Esophagus mucosa (tissue), 1 donor: ENCODE measurements around the gene B4GALT6. TPM values are rescaled to one million over a fixed set of nuclear protein-coding genes. Genes with fewer than 3 reads are reported as not detected.

ENCODE experiments used
- ATAC-seq: fragments of 200-7000 bp; cut with Tn5 transposase; one replicate; pipeline ENCODE4 v1.9.1; 2020
- total RNA-seq: library from RNA; stranded (reverse); gene quantifications from one replicate; pipeline ENCODE4 v1.2.4, GENCODE V29; 2023
- donor health status: DM: yes; HTN: yes; CAD: no.

The B4GALT6 gene
- total RNA-seq, 1 donor from 2014 or later, result 2.9 TPM

GRCh38 chr18:31686986-31687928 is 2.9 kb upstream of the B4GALT6 start:
- ATAC-seq, result no peak

DNA sequence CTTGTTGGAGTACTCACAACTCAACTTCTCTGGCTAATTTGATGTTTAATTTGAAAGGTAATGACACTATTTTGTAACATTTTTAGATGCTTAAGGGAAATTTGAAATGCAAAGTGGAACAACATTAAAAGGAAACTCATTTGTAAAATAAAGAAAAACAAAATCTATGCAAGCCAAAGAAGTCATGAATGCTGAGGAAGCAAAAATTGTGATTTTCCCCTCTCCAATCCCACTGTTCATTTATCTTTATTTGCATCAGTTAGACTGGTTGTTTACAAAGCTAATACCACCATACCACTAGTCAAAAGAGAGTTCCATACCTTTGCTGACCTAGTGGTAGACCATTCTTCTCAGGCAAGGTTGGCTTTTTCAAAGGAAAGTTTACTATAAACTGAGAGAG is 2.2 kb upstream of the B4GALT6 start:
- no peak for ATAC-seq

DNA sequence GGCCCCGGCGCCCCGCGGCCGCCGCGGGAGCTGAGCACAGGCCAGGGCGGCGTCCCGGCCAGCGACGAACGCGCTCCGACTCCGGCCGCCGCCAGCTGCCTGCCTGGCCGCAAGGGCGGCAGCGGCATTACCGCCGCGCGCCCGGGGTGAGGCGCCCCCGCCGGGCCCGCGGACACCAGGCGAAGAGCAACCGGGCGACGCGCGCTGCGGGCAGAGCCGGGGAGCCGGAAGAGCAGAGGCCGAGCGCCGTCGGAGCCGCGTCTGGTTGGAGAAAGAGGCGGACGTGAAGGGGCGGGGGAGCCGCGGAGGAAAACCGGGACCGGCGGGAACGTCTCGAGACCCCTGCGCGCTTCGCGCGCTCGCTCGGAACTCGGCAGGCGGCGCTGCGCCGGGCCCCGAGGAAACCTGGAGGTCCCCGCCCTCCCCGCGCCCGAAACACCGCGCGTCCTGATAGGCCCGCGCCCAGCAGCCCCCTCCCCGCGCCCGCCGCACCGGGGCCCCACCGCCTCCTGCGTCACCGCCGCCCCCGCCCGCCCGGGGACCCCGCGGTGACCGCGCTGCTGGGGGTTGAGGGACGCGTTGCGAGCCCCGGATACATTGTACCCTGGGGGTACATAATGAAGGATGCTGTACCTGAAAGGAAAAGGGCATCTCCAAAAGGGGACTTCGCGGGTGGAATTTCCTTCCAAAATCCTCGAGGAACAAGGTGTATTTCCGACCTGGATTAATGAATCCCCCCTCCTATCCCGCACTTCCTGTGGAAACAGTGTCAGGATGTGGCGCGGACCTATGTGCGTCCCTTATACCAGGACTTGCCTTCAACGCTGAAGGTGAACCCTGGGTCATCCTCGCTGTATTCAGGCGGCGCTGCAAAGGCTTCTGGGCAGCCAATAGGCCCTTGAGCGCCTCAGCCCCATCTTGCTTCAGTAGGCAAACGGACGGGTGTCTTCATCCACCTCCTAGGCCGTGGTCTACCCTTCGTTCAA is 1.0 kb upstream of the B4GALT6 start:
- peak; percentile 82 for ATAC-seq

- no peak for ATAC-seq
Measured at GRCh38 chr18:31683968-31684278, 458 bp downstream of the B4GALT6 start.

DNA sequence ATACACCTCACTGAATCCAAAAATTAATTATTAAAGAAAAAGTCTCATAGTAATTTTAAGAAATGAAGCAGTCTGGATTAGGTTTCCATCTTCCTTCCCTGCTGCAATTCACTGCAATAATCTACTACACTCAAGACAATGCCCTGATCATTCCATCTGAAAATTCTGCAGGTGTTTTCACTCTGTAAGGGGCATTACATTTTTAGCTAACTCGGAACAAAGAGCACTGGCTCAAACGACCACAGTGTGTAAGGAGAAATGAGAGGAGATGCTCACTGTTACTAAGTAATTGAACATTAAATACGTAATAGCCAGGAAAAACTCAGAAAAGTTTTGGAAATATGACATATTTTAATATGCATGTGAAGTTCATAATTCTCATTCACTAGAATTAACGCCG is 1.3 kb downstream of the B4GALT6 start:
- ATAC-seq, result no peak

GRCh38 chr18:31680831-31681568 is 3.4 kb downstream of the B4GALT6 start:
- no peak for ATAC-seq

GRCh38 chr18:31680433-31680811 is 4.0 kb downstream of the B4GALT6 start:
- ATAC-seq, result peak; percentile 17

DNA sequence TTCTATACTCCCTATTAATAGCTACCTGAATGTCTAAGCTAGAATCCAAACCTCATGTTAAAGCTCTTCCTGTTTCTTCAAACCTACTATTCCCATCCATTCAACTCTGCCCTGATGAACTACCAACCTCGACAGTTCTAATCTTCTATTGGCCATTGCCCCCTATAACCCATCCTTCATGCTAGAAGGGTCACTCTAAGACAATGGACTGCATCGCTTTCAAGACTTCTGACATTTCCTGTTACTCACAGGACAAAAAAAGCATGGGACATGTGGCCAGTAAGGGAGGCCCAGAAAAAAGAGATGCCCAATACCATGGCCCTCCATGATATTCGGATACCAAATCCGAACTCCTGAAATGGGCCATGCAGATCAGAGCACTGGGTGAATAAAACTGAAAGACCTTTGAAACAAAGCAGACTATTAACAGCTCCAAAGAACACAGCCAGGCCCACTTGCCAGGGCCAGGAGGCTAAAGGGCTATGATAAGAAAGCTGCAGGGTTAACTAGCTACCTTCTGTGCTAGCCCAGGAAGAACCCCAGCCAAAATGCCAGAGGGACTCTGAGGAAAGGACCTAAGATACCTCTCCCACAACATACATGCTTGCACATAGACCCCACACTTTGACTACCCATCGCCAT is 4.5 kb downstream of the B4GALT6 start:
- ATAC-seq, result no peak

- ATAC-seq, result peak; percentile 78
Measured at GRCh38 chr18:31679133-31679742, 5.1 kb downstream of the B4GALT6 start.

DNA sequence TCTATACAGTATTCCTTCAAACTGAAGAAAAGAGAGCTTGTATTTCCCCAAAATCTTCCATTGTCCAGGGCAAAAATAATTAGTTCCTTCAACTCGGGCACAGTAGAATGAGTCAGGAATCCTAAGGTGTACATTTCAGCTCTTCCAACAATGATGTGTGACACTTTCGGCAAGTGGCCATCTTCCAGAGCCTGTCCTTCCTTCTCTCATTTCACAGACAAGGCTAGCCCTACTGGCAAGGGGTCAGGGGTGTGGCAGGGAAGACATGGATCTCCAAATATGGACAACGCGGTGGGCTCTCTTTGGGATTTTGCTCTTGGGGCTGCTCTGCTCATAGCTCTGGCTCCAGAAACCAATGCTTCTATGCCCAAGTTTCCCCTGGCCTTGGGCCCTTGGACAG is 6.0 kb downstream of the B4GALT6 start:
- ATAC-seq, result no peak

- ATAC-seq, result no peak
Measured at GRCh38 chr18:31677592-31677991, 6.8 kb downstream of the B4GALT6 start.

- ATAC-seq, result no peak
Measured at GRCh38 chr18:31675404-31675803, 9.0 kb downstream of the B4GALT6 start.

GRCh38 chr18:31672628-31673135 is 11.7 kb downstream of the B4GALT6 start:
- no peak for ATAC-seq

- no peak for ATAC-seq
Measured at GRCh38 chr18:31671951-31672350, 12.4 kb downstream of the B4GALT6 start.

DNA sequence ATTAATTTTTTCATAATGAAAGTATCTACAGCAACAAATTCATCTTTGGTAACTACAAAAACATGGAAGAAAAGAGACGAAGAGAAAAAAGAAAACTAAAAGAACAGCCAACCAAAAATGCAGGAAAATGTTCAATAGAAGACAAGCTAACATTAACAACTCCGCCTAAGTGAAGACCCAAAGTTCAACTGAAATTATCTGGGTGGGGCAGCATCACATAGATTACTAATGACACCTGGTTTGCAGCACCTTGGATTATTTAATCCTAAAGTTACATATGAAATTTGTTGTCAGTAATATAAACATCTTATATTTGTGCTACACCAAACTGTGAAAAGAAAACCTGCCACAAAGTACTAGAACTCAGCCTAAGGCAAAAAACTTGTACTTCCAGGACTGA is 14.8 kb downstream of the B4GALT6 start:
- no peak for ATAC-seq

DNA sequence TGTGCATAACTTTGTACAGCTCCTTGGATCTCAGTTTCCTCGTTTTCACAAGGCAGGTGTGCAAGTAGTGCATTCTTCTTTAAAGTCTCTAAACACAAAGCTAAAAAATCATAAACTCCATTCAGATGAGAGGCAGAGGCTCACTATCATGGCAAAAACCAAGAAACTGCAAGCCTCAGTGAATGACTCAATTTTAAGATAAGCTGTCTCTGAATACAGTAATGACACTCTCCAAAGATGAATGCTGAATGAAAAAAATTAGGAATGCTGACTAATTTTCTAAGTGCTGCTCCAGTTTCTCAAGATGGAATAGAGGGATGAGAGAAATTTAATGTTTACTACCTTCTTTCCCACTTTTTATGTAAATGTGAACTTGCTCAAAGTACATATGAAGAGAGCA is 17.2 kb downstream of the B4GALT6 start:
- ATAC-seq, result no peak

DNA sequence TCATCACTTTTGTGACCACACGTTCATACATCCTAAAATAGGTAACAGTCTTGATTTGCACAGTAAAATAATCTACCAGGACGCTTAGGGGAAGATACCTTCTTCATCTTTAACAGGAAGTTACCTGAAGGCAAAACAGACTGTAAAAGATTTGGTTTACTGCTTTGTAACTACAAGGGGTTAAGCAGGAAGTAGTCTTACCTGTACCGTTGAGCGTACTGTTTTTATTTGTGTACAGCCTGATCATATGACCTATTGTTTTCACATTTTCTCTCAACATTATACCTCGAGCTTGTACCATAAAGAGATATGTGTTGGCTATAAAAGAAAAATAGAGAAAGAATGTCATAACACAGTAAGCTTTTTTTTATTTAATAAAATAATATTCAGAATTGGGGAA is 18.3 kb downstream of the B4GALT6 start:
- no peak for ATAC-seq

GRCh38 chr18:31664101-31664500 is 20.3 kb downstream of the B4GALT6 start:
- no peak for ATAC-seq

- no peak for ATAC-seq
Measured at GRCh38 chr18:31661965-31662364, 22.4 kb downstream of the B4GALT6 start.

DNA sequence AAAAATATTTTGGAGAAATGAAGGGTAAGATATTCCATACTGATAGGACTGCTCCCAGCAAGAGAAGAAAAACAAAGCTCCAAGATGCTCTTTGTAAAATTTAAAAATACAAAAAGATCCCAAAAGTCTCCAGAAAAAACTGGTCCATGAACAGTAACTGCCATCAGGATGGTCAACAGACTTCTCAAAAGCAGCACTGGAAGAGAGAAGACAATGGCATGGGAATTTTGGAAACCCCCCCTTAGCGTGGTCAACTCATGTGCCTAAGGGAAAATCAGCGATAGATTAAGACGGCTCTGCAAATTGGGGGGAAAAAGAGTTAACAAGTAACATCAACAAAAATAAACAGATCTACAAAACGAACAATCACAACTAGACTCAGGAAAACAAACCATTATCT is 23.6 kb downstream of the B4GALT6 start:
- no peak for ATAC-seq

- no peak for ATAC-seq
Measured at GRCh38 chr18:31659576-31660177, 24.7 kb downstream of the B4GALT6 start.
